Measurements from ENCODE around the gene RHBDL2.
"Not testable (repeated sequence)": the region's sequence is repeated elsewhere in the genome, so short reads cannot be mapped to it uniquely, and the experiment has no call there.

Gene RHBDL2, protein sequence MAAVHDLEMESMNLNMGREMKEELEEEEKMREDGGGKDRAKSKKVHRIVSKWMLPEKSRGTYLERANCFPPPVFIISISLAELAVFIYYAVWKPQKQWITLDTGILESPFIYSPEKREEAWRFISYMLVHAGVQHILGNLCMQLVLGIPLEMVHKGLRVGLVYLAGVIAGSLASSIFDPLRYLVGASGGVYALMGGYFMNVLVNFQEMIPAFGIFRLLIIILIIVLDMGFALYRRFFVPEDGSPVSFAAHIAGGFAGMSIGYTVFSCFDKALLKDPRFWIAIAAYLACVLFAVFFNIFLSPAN

DNA sequence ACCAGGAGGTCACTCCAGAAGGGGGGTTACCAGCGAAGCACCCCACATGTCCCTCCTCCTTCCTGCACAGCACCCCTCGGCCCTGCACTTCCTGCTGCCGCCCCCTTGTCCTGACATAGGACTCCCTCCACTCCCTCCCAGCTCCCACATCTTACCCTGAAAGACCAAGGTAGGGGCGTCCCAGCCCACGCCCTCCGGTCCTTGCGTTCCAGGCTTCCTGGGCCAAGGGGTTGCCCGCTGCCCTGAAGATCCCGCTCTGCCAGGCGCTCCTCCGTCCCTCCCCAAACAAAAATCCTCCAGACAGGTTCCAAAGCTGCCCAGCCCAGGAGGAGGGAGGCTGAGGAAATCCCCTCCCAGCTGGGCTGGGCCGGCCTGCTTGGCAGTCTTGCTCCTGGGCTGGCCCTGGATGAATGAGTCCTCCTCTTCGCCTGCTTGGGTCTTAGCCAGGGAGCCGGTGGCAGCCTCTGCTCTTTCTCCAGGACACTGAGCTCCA, at the start of gene RHBDL2:
Gene RHBDL2 (minus strand): TSS at position 304 of the 493 bp plus-strand sequence. CDS start 22,618 bp downstream, outside the sequence.
- no peak for DNase-seq

GRCh38 chr1:38990738-38991637, 49.4 kb upstream of the RHBDL2 start, which contains the start of gene AKIRIN1:
Gene AKIRIN1 (plus strand): TSS chr1:38991276. CDS start chr1:38991381, 105 bp downstream.
- DNase-seq = peak; percentile 92

DNA sequence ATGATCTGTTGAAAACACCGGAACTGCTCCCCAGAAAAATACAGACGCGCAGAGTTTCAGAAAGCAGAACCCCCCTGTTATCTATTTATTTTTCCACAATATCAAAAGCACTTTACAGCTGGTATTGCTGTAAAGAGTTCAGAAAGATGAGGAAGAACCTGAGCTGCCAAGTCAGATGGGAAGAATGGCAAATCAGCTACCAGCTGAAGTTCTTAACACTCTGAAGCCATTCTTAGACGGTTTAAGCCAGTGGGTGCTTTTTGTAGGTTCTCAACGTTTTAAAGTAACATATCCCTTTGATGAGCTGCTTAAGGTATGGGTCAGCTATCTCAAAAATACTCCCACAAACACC, 48.7 kb upstream of the RHBDL2 start:
- peak; percentile 36 for DNase-seq

DNA sequence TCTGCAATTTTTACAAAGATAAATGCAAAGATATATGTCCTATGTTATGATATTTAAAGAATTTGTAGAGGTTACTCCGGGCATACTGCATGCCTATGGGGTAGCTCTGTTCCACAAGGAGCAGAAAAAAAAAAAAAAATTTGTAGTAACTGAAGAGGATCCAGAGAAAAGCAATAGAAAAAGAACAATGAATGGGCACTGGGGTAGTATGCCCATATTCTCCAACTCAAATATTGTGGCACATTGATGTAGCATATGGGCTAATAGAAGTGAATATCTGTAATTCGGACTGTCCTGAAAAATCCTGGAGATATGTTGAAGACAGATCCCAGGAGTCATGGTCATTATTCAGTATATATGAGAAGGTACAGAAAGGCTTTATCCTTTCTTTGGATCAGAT, 48.3 kb upstream of the RHBDL2 start:
- DNase-seq = no peak

GRCh38 chr1:38979380-38979779, 37.8 kb upstream of the RHBDL2 start:
- not testable (repeated sequence) for DNase-seq

GRCh38 chr1:38978245-38978542, 36.6 kb upstream of the RHBDL2 start:
- DNase-seq = not testable (repeated sequence)

DNA sequence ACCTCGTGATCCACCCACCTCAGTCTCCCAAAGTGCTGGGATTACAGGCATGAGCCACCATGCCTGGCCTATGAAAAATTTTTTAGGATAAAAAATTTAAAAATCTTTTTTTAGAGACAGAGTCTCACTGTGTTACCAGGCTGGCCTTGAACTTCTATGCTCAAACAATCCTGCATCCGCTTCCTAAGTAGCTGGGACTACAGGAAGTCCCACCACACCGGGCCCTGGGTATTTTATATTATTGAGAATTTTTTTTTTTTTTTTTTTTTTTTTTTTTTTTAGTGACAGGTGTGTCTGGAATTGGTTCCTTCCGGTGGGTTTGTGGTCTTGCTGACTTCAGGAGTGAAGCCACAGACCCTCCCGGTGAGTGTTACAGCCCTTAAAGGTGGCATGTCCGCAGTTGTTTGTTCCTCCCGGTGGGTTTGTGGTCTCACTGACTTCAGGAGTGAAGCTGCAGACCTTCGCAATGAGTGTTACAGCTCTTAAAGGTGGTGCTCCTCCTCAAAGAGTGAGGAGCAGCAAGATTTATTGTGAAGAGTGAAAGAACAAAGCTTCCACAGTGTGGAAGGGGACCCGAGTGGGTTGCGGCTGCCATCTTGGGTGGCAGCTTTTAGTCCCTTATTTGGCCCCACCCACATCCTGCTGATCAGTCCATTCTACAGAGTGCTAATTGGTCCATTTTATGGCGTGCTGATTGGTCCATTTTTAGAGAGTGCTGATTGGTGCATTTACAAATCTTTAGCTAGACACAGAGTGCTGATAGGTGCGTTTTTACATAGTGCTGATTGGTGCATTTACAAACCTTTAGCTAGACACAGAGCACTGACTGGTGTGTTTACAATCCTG, 36.0 kb upstream of the RHBDL2 start:
- DNase-seq = not testable (repeated sequence)

GRCh38 chr1:38973659-38974437, 32.2 kb upstream of the RHBDL2 start:
- DNase-seq = no peak

- DNase-seq = not testable (repeated sequence)
Measured at GRCh38 chr1:38973145-38973544, 31.5 kb upstream of the RHBDL2 start.

DNA sequence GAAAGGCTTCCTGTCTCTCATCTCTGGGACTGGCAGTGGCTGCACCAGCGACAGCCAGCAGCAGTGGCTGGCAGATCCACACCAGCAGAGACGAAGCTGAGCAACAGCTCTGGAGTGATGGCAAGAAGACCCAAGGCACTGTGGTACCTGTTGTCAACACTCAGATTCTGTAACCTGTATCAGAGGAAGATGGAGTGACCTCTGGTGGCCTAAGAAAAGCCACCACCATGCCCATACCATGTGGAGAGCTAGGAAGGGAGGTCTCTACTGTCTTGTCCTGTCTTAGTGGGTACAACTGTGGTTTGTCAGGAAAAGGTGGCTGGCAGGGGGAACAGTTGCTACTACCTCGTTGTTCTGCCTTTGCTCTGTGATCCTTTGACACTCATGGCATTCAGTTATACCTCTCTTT, 22.5 kb upstream of the RHBDL2 start:
- DNase-seq = no peak

DNA sequence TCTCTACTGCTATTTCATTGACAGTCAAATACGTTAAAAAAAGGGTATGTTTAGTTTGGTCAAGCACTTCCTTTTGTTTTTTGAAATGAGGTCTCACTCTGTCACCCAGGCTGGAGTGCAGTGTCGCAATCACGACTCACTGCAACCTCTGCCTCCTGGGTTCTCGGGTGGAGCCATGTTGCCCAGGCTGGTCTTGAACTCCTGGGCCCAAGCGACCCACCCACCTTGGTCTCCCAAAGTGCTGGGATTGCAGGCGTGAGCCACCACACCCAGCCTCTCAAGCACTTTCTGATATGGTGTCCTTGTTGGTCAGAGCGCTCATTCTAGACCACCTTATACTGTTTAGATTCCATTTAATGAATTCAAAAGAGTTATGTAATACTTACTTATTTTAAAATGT, 20.9 kb upstream of the RHBDL2 start:
- peak; percentile 77 for DNase-seq

DNA sequence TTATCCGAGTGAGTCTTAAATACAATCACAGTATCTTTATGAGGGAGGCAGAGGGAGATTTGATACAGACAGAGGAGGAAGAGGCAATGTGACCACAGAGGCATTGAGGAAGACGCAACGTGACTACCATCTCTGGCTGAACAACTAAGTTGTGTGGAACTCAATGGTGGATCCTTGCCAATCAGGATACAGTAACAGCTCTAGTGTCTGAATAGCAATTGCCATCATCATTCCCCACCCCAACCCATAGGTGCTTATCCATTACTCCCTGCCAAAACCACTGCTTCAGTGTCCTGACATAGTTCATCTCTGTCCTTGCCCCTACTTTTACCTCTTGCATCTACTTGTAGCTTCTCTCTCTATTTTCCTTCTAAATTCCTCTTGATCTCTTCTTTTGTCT, 20.5 kb upstream of the RHBDL2 start:
- DNase-seq = no peak

- no peak for DNase-seq
Measured at GRCh38 chr1:38958967-38959366, 17.3 kb upstream of the RHBDL2 start.

DNA sequence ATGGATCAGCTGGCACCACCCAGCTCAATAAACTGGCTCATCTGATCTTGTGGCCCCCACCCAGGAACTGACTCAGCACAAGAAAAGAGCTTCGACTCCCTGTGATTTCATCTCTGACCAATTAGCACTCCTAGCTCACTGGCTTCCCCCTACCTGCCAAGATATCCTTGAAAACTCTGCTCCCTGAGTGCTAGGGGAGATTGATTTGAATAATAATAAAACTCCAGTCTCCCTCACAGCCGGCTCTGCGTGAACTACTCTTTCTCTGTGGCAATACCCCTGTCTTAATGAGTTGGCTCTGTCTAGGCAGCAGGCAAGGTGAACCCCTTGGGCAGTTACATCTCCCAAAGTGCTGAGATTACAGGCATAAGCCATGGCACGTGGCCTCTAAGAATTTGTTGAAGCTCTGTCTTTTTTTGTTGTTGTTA, 11.8 kb upstream of the RHBDL2 start:
- no peak for DNase-seq

DNA sequence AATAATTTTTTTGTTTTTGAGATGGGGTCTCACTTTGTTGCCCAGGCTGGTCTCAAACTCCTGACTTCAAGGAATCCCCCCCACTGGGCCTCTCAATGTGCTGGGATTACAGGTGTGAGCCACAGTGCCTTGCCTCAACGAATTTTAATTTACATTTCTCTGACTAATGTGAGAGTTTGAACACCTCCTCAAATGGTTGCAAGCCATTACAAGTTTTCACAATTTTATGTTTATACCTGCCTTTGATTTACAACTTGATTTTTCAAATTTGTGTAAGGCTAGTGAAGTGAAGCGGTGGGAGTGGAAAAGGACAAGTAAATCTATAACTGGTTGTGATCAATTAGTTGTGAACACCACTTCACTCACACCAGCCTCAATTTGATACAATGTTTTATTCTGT, 8.9 kb upstream of the RHBDL2 start:
- DNase-seq = no peak

GRCh38 chr1:38944547-38944946, 2.9 kb upstream of the RHBDL2 start:
- no peak for DNase-seq

- no peak for DNase-seq
Measured at GRCh38 chr1:38942664-38943428, 1.2 kb upstream of the RHBDL2 start.

GRCh38 chr1:38941093-38941492, 537 bp downstream of the RHBDL2 start:
- no peak for DNase-seq

- DNase-seq = no peak
Measured at GRCh38 chr1:38940339-38941047, 1.1 kb downstream of the RHBDL2 start.

- DNase-seq = no peak
Measured at GRCh38 chr1:38938722-38939260, 2.8 kb downstream of the RHBDL2 start.

Data from MV-4-11 (cell line).